Loucy (cell line): ENCODE results near the gene SGIP1.

Source experiments
- H2AFZ ChIP-seq: fragments of 200-600 bp; sonication (generic); 2 replicates; pipeline ENCODE4 v1.6.0; 2016; ENCODE audit warnings: antibody characterized with exemption, mild to moderate bottlenecking, low read length, moderate library complexity
- H3F3A ChIP-seq: fragments of 200-600 bp; 2 replicates; pipeline ENCODE4 v1.6.0; 2016; ENCODE audit warnings: antibody characterized with exemption, low read depth, mild to moderate bottlenecking
- H3K27me3 ChIP-seq: fragments of 200-600 bp; sonication (generic); 2 replicates; pipeline ENCODE4 v1.6.1; 2014; ENCODE audit warnings: low read length, mild to moderate bottlenecking; ENCODE audit not compliant: insufficient read depth, poor library complexity, severe bottlenecking
- H3K36me3 ChIP-seq: fragments of 200-600 bp; sonication (generic); 2 replicates; pipeline ENCODE4 v1.6.1; 2016; ENCODE audit warnings: low read length; ENCODE audit not compliant: insufficient read depth
- H3K4me1 ChIP-seq: fragments of 200-600 bp; sonication (generic); 2 replicates; pipeline ENCODE4 v1.5.1; 2014; ENCODE audit warnings: low read length, mild to moderate bottlenecking; ENCODE audit not compliant: insufficient read depth, poor library complexity, severe bottlenecking
- H3K4me2 ChIP-seq: fragments of 200-600 bp; sonication (generic); 2 replicates; pipeline ENCODE4 v1.6.0; 2014; ENCODE audit warnings: antibody characterized with exemption, low read length, low read depth, mild to moderate bottlenecking; ENCODE audit not compliant: poor library complexity, severe bottlenecking
- H3K4me3 ChIP-seq: fragments of 200-600 bp; sonication (generic); 2 replicates; pipeline ENCODE4 v1.5.1; 2014; ENCODE audit warnings: low read length, mild to moderate bottlenecking, mixed read lengths; ENCODE audit not compliant: poor library complexity, severe bottlenecking
- H3K79me2 ChIP-seq: fragments of 200-600 bp; sonication (generic); 2 replicates; pipeline ENCODE4 v1.6.1; 2014; ENCODE audit warnings: low read length; ENCODE audit not compliant: insufficient read depth
- H3K9ac ChIP-seq: fragments of 200-600 bp; sonication (generic); 2 replicates; pipeline ENCODE4 v1.6.0; 2014; ENCODE audit warnings: mild to moderate bottlenecking, low read depth, low read length, moderate library complexity; ENCODE audit not compliant: poor library complexity, severe bottlenecking
- H3K9me2 ChIP-seq: fragments of 200-600 bp; sonication (generic); replicated peaks from 2 replicates; pipeline ENCODE4 v1.6.1; 2016; ENCODE audit warnings: low read depth, low read length, mixed read lengths
- H3K9me3 ChIP-seq: fragments of 200-600 bp; sonication (generic); 2 replicates; pipeline ENCODE4 v1.6.1; 2014; ENCODE audit warnings: mild to moderate bottlenecking, antibody characterized with exemption, low read length, low read depth; ENCODE audit not compliant: insufficient read depth
- H4K20me1 ChIP-seq: fragments of 200-600 bp; sonication (generic); 2 replicates; pipeline ENCODE4 v1.6.0; 2014; ENCODE audit warnings: antibody characterized with exemption, low read length, mild to moderate bottlenecking; ENCODE audit not compliant: insufficient read depth, poor library complexity, severe bottlenecking
- CTCF ChIP-seq: fragments of 200-600 bp; sonication (generic); conservative IDR thresholded peaks from 2 replicates; pipeline ENCODE4 v1.5.1; 2014; ENCODE audit warnings: mild to moderate bottlenecking, antibody characterized with exemption, low read length
- EZH2phosphoT487 ChIP-seq: fragments of 200-600 bp; IDR thresholded peaks from 2 replicates; pipeline ENCODE4 v1.6.1; 2018; ENCODE audit warnings: antibody characterized with exemption, mild to moderate bottlenecking, moderate library complexity, borderline replicate concordance

Gene SGIP1

GRCh38 chr1:66518654-66519053 is 15.3 kb upstream of the SGIP1 start:
- TF ChIP-seq CTCF: no peak
- TF ChIP-seq EZH2phosphoT487: no peak
- H3K4me3 ChIP-seq: no peak overlapping the region
- H3K4me2 ChIP-seq: no peak overlapping the region
- H3K27me3 ChIP-seq: no peaks in the 10 kb centered on the region
- no peaks in the 10 kb centered on the region for H3K4me1 ChIP-seq
- no peak overlapping the region for H3K9ac ChIP-seq
- no peaks in the 10 kb centered on the region for H3K36me3 ChIP-seq
- H3F3A ChIP-seq: no peaks in the 10 kb centered on the region
- no peaks in the 10 kb centered on the region for H3K9me2 ChIP-seq
- H3K79me2 ChIP-seq: no peaks in the 10 kb centered on the region
- no peaks in the 10 kb centered on the region for H3K9me3 ChIP-seq
- H4K20me1 ChIP-seq: no peaks in the 10 kb centered on the region
- H2AFZ ChIP-seq: no peak overlapping the region

- Histone ChIP-seq H3K9me2 (no peaks in the 10 kb centered on the region), H3K27me3 (no peaks in the 10 kb centered on the region), H3K4me3 (no peak overlapping the region), H3K79me2 (no peaks in the 10 kb centered on the region), H2AFZ (no peak overlapping the region), H3K9ac (no peak overlapping the region), H3F3A (no peaks in the 10 kb centered on the region), H3K4me1 (no peaks in the 10 kb centered on the region), H3K4me2 (no peak overlapping the region), H3K36me3 (no peaks in the 10 kb centered on the region), H3K9me3 (no peaks in the 10 kb centered on the region), H4K20me1 (no peaks in the 10 kb centered on the region)
- TF ChIP-seq CTCF: no peak
- no peak for TF ChIP-seq EZH2phosphoT487
Observed at GRCh38 chr1:66519992-66520391, 14.0 kb upstream of the SGIP1 start.

- Histone ChIP-seq H3K4me3 (no peak overlapping the region), H3F3A (no peaks in the 10 kb centered on the region), H3K79me2 (no peaks in the 10 kb centered on the region), H4K20me1 (no peaks in the 10 kb centered on the region), H3K27me3 (no peaks in the 10 kb centered on the region), H2AFZ (no peak overlapping the region), H3K4me2 (no peak overlapping the region), H3K9me2 (no peaks in the 10 kb centered on the region), H3K4me1 (no peaks in the 10 kb centered on the region), H3K36me3 (no peaks in the 10 kb centered on the region), H3K9me3 (no peaks in the 10 kb centered on the region), H3K9ac (no peak overlapping the region)
- TF ChIP-seq CTCF (no peak), EZH2phosphoT487 (no peak)
Observed at GRCh38 chr1:66520655-66521054, 13.3 kb upstream of the SGIP1 start.
